ENCODE measurements around the gene CCDC51.
"Not testable (repeated sequence)": the region's sequence is repeated elsewhere in the genome, so short reads cannot be mapped to it uniquely, and the experiment has no call there.

DNA sequence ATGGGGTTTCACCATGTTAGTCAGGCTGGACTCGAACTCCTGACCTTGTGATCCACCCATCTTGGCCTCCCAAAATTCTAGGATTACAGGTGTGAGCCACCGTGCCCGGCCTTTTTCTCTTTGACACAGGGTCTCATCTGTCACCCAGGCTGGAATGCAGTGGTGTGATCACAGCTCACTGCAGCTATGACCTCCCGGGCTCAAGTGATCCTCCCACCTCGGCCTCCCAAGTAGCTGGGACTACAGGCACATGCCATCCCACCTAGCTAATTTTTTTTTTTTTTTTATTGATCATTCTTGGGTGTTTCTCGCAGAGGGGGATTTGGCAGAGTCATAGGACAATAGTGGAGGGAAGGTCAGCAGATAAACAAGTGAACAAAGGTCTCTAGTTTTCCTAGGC lies 42.9 kb upstream of the CCDC51 start:
- TF ChIP-seq, protein P1, sequence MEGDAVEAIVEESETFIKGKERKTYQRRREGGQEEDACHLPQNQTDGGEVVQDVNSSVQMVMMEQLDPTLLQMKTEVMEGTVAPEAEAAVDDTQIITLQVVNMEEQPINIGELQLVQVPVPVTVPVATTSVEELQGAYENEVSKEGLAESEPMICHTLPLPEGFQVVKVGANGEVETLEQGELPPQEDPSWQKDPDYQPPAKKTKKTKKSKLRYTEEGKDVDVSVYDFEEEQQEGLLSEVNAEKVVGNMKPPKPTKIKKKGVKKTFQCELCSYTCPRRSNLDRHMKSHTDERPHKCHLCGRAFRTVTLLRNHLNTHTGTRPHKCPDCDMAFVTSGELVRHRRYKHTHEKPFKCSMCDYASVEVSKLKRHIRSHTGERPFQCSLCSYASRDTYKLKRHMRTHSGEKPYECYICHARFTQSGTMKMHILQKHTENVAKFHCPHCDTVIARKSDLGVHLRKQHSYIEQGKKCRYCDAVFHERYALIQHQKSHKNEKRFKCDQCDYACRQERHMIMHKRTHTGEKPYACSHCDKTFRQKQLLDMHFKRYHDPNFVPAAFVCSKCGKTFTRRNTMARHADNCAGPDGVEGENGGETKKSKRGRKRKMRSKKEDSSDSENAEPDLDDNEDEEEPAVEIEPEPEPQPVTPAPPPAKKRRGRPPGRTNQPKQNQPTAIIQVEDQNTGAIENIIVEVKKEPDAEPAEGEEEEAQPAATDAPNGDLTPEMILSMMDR (IDR thresholded peaks at IDR 0.05): not testable (repeated sequence)
- TF ChIP-seq POLR2AphosphoS5 (IDR thresholded peaks at IDR 0.05; ENCODE audit: insufficient read depth in 1 of 2, low read depth in 1 of 2); POLR2A (IDR thresholded peaks at IDR 0.05): not testable (repeated sequence)
